Hematopoietic multipotent progenitor cell (in vitro differentiated cells): ENCODE measurements around the gene FAT3. TPM values are rescaled to one million over a fixed set of nuclear protein-coding genes. Genes with fewer than 3 reads are reported as not detected.

ENCODE experiments used
- DNase-seq, 3 donors: peaks; one replicate each; pipeline ENCODE4 v3.0.0-alpha.2; 2011 to 2015; ENCODE audit warnings: low read depth in 2 of 3, low spot score in 2 of 3
- total RNA-seq: library from RNA; depleted of rRNA; stranded (reverse); fragments of >200 nt; gene quantifications from one replicate; pipeline ENCODE4 v1.2.3, GENCODE V29; 2012

FAT3 gene
- total RNA-seq, 1 donor, result 0.54 TPM

- DNase-seq, result no peak
Observed at GRCh38 chr11:92227230-92227814, 2.7 kb downstream of the FAT3 start.

- DNase-seq, result no peak
Observed at GRCh38 chr11:92227959-92228935, 3.6 kb downstream of the FAT3 start.

- no peak for DNase-seq
Observed at GRCh38 chr11:92236856-92237255, 12.2 kb downstream of the FAT3 start.

GRCh38 chr11:92240916-92241315 is 16.3 kb downstream of the FAT3 start:
- no peak for DNase-seq

- no peak for DNase-seq
Observed at GRCh38 chr11:92245700-92246271, 21.2 kb downstream of the FAT3 start.

- DNase-seq, result no peak
Observed at GRCh38 chr11:92246630-92247029, 22.0 kb downstream of the FAT3 start.

GRCh38 chr11:92249156-92249753 is 24.6 kb downstream of the FAT3 start:
- DNase-seq, result no peak

- no peak for DNase-seq
Observed at GRCh38 chr11:92251980-92252379, 27.4 kb downstream of the FAT3 start.

GRCh38 chr11:92253421-92253820 is 28.8 kb downstream of the FAT3 start:
- DNase-seq, result no peak

GRCh38 chr11:92253945-92254344 is 29.3 kb downstream of the FAT3 start:
- no peak for DNase-seq

GRCh38 chr11:92257536-92257935 is 32.9 kb downstream of the FAT3 start:
- DNase-seq, result no peak

GRCh38 chr11:92259861-92260260 is 35.2 kb downstream of the FAT3 start:
- no peak for DNase-seq

- DNase-seq, result no peak
Observed at GRCh38 chr11:92264350-92264749, 39.7 kb downstream of the FAT3 start.

- no peak for DNase-seq
Observed at GRCh38 chr11:92266806-92267205, 42.2 kb downstream of the FAT3 start.

- DNase-seq, result no peak
Observed at GRCh38 chr11:92267278-92267677, 42.7 kb downstream of the FAT3 start.

- DNase-seq, result no peak
Observed at GRCh38 chr11:92267968-92268367, 43.4 kb downstream of the FAT3 start.

- DNase-seq, result no peak
Observed at GRCh38 chr11:92268546-92268945, 43.9 kb downstream of the FAT3 start.

GRCh38 chr11:92269021-92269420 is 44.4 kb downstream of the FAT3 start:
- DNase-seq, result no peak

GRCh38 chr11:92269841-92270240 is 45.2 kb downstream of the FAT3 start:
- DNase-seq, result no peak

GRCh38 chr11:92272651-92273050 is 48.0 kb downstream of the FAT3 start:
- DNase-seq, result no peak
